Smooth muscle cell of the umbilical artery (primary cell): ENCODE data around the gene MAPK6. TPM values are rescaled to one million over a fixed set of nuclear protein-coding genes. Genes with fewer than 3 reads are reported as not detected.

Experiments used
- total RNA-seq: library from RNA; depleted of rRNA; stranded (reverse); fragments of >200 nt; gene quantifications from 2 replicates; pipeline ENCODE4 v1.2.3, GENCODE V29; 2014

The MAPK6 gene
- 87.0 and 88.4 TPM in 2 replicates for total RNA-seq

DNA sequence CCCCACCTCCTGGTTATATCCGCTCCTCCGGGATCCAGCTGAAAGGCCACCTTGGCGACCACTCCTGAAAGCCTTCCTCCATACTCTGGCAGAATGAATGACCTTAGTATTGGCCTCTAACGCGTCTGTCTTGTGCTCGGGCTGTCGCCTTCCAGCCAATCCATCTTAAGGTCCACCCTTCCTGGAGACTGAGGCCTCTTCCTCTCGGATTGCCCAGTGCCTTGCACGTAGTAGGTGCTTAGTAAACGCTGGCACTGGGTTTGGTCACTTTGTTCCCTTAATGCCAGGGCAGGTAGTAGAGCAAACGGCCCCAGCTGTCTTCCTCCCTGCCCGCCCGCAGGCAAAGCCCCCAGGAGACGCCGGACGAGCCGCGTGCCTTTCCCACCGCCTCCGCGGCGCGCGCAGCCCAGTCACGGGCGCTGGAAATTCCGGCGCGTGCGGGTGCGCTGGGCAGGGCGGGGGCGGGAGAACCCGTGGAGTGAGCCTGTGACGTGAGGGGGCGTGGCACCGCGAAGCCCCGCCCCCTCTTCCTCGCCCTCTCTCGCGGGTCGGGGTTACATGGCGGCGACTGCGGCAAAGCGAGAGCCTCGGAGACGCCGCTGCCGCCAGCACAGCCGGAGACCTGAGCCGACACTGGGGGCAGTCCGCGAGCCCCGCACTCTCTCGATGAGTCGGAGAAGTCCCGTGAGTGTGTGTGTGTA, at the start of gene MAPK6:
Gene MAPK6, plus strand, starts transcription at position 527 of the 701 bp plus-strand sequence. CDS start 27,242 bp downstream, outside the sequence.

DNA sequence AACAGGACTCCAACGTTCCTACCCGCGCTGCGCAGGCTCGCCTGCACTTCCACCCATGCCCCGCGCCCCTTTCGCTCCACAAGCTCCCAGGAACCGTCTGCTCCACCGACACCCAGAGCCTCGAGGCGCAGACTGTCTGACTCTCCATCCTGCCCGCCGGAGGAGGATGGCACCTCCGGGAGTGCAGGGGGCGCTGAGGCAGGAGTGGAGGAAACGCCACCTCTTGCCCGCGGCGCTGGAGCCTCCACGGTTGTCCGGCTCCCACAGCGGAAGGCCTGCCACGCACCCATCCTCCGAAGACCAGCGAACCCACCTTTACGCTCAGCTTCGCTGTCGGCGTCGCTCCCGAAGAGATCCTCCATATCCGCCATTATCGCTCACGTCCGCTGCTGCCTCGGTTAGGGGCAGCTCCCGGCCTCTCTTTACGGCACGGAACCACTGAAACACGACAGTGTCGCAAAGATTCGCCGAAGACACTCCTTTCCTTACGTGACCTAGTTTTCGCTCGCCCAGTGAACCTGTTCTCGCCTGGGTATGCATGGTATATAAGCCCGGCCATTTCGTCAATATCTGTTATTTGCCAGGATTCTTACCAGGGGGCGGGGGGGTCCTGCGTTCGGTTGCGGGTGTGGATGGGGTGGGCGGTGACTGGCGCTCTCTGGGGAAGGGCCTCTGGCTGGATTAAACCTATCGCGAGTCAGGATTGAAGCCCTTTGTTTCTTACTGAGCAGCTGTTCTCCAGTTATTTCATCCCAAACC, 47.5 kb upstream of the MAPK6 start, which contains the start of gene LEO1:
Gene LEO1, minus strand, starts transcription at position 404 of the 759 bp plus-strand sequence. Its CDS starts 33 bp downstream, at position 371.

Other genes starting within 250 kb of the MAPK6 start
- 28.8 and 48.0 TPM in 2 replicates for gene TMOD3, start 189.6 kb upstream of the MAPK6 start, total RNA-seq
- 34.7 and 49.9 TPM in 2 replicates for gene LEO1, start 47.4 kb upstream of the MAPK6 start, total RNA-seq
- gene BCL2L10, start 93.6 kb downstream of the MAPK6 start, total RNA-seq, result 0.14 TPM in 1 of 2 replicates, not detected in the other
- gene GNB5, start 172.2 kb downstream of the MAPK6 start, total RNA-seq, result 24.9 and 59.0 TPM in 2 replicates